Pancreas (tissue), 10 donors: ENCODE results near the gene REPIN1. TPM values are rescaled to one million over a fixed set of nuclear protein-coding genes. Genes with fewer than 3 reads are reported as not detected.
"Not testable (repeated sequence)": the region's sequence is repeated elsewhere in the genome, so short reads cannot be mapped to it uniquely, and the experiment has no call there.

Experiments
- ATAC-seq, 4 donors: fragments of 200-7000 bp; cut with Tn5 transposase; one replicate each; pipeline versions ENCODE4 v1.8.0 to v1.9.1; 2020; ENCODE audit warnings: mild to moderate bottlenecking in 4 of 4, moderate library complexity in 4 of 4
- DNase-seq, 6 donors: peaks; one replicate each; pipeline ENCODE4 v3.0.0-alpha.2; 2020
- FAIRE-seq: peaks from 2 replicates; lab custom pipeline; 2012; peaks lifted over from hg19 to GRCh38; lab: Jason Lieb, UNC
- H3K27ac ChIP-seq, 4 donors: fragments of 200-600 bp; sonication (generic); 1 replicate in 3 of 4; 2 replicates in 1 of 4; pipeline versions ENCODE4 v1.5.0 to v1.8.0; 2020
- H3K27me3 ChIP-seq, 4 donors: fragments of 200-600 bp; one replicate each; pipeline ENCODE4 v1.8.0; 2021
- H3K36me3 ChIP-seq, 3 donors: fragments of 200-600 bp; sonication (generic) in 1 of 3; one replicate each; pipeline versions ENCODE4 v1.5.0 to v1.8.0; 2020 to 2021
- H3K4me1 ChIP-seq, 3 donors: fragments of 200-600 bp; one replicate each; pipeline ENCODE4 v1.8.0; 2021
- H3K4me3 ChIP-seq, 4 donors: fragments of 200-600 bp; sonication (generic) in 2 of 4; one replicate each; pipeline versions ENCODE4 v1.5.0 to v1.8.0; 2020 to 2021
- H3K9me3 ChIP-seq, 4 donors: fragments of 200-600 bp; one replicate each; pipeline ENCODE4 v1.8.0; 2021
- CTCF ChIP-seq, 4 donors: fragments of 200-600 bp; sonication (generic) in 3 of 4; IDR thresholded peaks; one replicate each; pipeline versions ENCODE4 v1.5.0 to v1.8.0; 2021; ENCODE audit warnings: antibody characterized with exemption in 4 of 4
- WGBS, 2 donors: extraction: QIAGEN DNeasy Blood & Tissue Kit; methylation state at CpG; one replicate each; pipeline ENCODE4 v1.1.7; 2013; 5-methylcytosine and 5-hydroxymethylcytosine counted together
- intact Hi-C, 3 donors: fragments of 100-400 bp; cut with DNase I; formaldehyde crosslinking; loops; one replicate each; pipeline versions ENCODE4 v1.11.1 to v1.14.2; 2022
- polyA plus RNA-seq, 2 donors: library from polyadenylated mRNA; stranded (reverse); fragments of 200-250 nt; gene quantifications; one replicate each; pipeline ENCODE4 v1.2.3, GENCODE V29; 2013
- total RNA-seq, 6 donors: library from RNA; stranded (reverse); fragmentation: NEBNext Ultra II Directional in 4 of 6; extraction: Animal tissue kit (Norgen Biotek cat#: 25700) in 4 of 6; gene quantifications; one replicate each; pipeline versions ENCODE4 v1.2.1 to v1.2.4, GENCODE V29; 2021 to 2023
- donor health status: healthy with polysubstance abuse.
- donor health status: DM: no; HTN: no; CAD: no; lungs with moderate emphysema.
- donor health status: DM: no; HTN: no; CAD: no.
- donor health status: control.
- donor health status: control.
- donor health status: Bipolar disorder and iron deficiency.
- donor health status: DM: yes; HTN: yes; CAD: no.
- donor health status: DM: no; HTN: no; CAD: no.
- donor health status: DM: no; HTN: no; CAD: no.
- donor health status: DM: yes; HTN: yes; CAD: no.

The REPIN1 gene
- total and polyA plus RNA-seq, 8 donors = 48.1 to 78.8 (median 63.2) TPM

GRCh38 chr7:150384406-150385301 is 16.0 kb downstream of the REPIN1 start:
- peak in 1 of 6 donors; percentile 32 for DNase-seq
- Histone ChIP-seq H3K36me3 (no peaks in the 10 kb centered on the region), H3K27ac (no peak overlapping the region), H3K4me3 (no peak overlapping the region), H3K4me1 (peaks cover 0 to 14% (median 0%) of the 10 kb centered on the region in 3 donors), H3K9me3 (no peaks in the 10 kb centered on the region), H3K27me3 (no peaks in the 10 kb centered on the region)
- FAIRE-seq = no peak
- TF ChIP-seq CTCF (IDR thresholded peaks at IDR 0.05) = no peak
- no peak for ATAC-seq
- 84 to 86% methylated on average over 15 of the region's 15 CpGs for WGBS, 2 donors
- intact Hi-C loops = no loop called here

- ATAC-seq = no peak
- DNase-seq = peak in 1 of 6 donors; percentile 17
- FAIRE-seq = no peak
- 83 to 86% methylated on average over 14 of the region's 14 CpGs for WGBS, 2 donors
- Histone ChIP-seq H3K9me3 (no peaks in the 10 kb centered on the region), H3K36me3 (no peaks in the 10 kb centered on the region), H3K4me3 (no peak overlapping the region), H3K4me1 (peaks cover 0 to 13% (median 0%) of the 10 kb centered on the region in 3 donors), H3K27ac (no peak overlapping the region), H3K27me3 (no peaks in the 10 kb centered on the region)
- no peak for TF ChIP-seq CTCF (IDR thresholded peaks at IDR 0.05)
- intact Hi-C loops = no loop called here
Measured at GRCh38 chr7:150385302-150385723, 16.7 kb downstream of the REPIN1 start.

GRCh38 chr7:150385884-150386283 is 17.3 kb downstream of the REPIN1 start:
- H3K27me3 ChIP-seq, DNase-seq, H3K9me3 ChIP-seq, FAIRE-seq, ATAC-seq, H3K36me3 ChIP-seq, H3K4me3 ChIP-seq, intact Hi-C loops, H3K4me1 ChIP-seq, H3K27ac ChIP-seq: not testable (repeated sequence)
- WGBS, 2 donors = 58 to 65% methylated on average over 6 of the region's 6 CpGs

GRCh38 chr7:150388306-150388705 is 19.7 kb downstream of the REPIN1 start:
- peak in 1 of 4 donors; percentile 1 for ATAC-seq
- TF ChIP-seq CTCF (IDR thresholded peaks at IDR 0.05) = no peak
- DNase-seq = peak in 3 of 6 donors; percentile 26 to 52 (median 39)
- H3K4me3 ChIP-seq = no peak overlapping the region
- H3K4me1 ChIP-seq = peaks cover 0 to 8% (median 0%) of the 10 kb centered on the region in 3 donors
- intact Hi-C loops = no loop called here
- H3K36me3 ChIP-seq = no peaks in the 10 kb centered on the region
- FAIRE-seq = no peak
- H3K9me3 ChIP-seq = no peaks in the 10 kb centered on the region
- WGBS, 2 donors = 62 to 63% methylated on average over 7 of the region's 7 CpGs
- peak overlapping the region in 3 of 4 donors; percentile 35 to 71 (median 50) for H3K27ac ChIP-seq
- H3K27me3 ChIP-seq = no peaks in the 10 kb centered on the region

- H3K9me3 ChIP-seq = no peaks in the 10 kb centered on the region
- WGBS, 2 donors = 33 to 38% methylated on average over 20 of the region's 20 CpGs
- no peak for FAIRE-seq
- peaks cover 0 to 8% (median 0%) of the 10 kb centered on the region in 3 donors for H3K4me1 ChIP-seq
- DNase-seq = peak; percentile 85 to 97 (median 92)
- ATAC-seq = peak; percentile 98 to 99 (median 99)
- no peak overlapping the region for H3K4me3 ChIP-seq
- peak; percentile 77 to 88 (median 80) for TF ChIP-seq CTCF (IDR thresholded peaks at IDR 0.05)
- H3K27me3 ChIP-seq = no peaks in the 10 kb centered on the region
- no peaks in the 10 kb centered on the region for H3K36me3 ChIP-seq
- intact Hi-C loops = no loop called here
- H3K27ac ChIP-seq = peak overlapping the region in 3 of 4 donors; percentile 44 to 71 (median 50)
Measured at GRCh38 chr7:150388709-150389531, 20.3 kb downstream of the REPIN1 start.
